Measurements from ENCODE around the gene CCDC12. TPM values are rescaled to one million over a fixed set of nuclear protein-coding genes. Genes with fewer than 3 reads are reported as not detected.

Gene CCDC12
- total and polyA plus RNA-seq, 9 of the 15 experiments (the other 6 are each of a cell fraction or from before 2014, with no cell fraction given) = 8.9 to 201 (median 86.9) TPM

DNA sequence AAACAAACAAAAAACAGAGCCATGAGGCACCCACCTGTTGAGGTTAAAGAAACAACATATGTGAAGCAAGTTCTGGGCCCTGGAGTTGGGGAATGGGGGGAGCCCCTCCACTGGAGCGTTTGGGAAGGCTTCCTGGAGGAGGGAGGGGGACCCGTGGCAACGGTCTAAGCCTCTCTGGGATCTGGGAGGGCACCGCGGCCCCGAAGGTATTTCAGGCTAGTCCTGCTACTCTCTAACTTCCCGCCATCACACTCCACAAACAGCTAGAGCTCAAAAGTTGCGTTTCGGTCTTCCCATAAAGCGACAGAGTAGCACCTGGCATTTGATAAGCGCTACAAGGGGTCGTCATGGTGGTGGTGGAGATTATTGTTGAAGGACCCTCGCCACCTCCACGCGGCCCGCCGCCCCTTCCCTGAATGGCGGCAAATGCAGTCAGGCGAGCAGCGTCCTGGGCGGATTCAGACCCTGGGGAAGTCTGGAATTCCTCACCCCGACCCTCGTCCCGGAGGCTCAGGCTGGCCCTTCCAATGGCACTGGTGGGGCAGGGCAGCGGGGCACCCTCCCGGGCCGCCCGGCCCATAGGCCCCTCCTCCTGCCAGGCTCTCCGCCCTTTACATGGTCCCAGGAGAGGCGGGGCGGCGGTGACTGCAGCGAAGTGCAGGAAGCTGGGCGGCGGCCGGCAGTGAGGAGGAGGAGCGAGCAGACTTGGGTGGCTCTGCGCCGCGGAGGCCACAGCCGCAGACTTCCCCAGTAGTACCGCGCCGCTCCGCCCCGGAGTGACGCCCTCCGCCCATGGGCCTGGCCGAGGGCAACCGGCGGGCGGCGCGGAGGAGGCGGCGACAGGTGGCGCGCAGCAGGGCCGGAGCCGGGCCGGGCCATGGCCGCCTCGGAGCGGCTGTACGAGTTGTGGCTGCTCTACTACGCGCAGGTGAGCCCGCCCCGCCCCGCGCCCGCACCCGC, 2.7 kb upstream of the CCDC12 start, which contains the start of gene NBEAL2 (continued):
- peak; percentile 88 for TF ChIP-seq CCNT2 (IDR thresholded peaks at IDR 0.05; ENCODE audit: borderline replicate concordance, extremely low read depth, insufficient read length, low read depth, low read length)
- TF ChIP-seq NELFE (IDR thresholded peaks at IDR 0.05; ENCODE audit: insufficient read depth, insufficient read length) = no peak
- TF ChIP-seq RBBP5 (IDR thresholded peaks at IDR 0.05; ENCODE audit: borderline replicate concordance, insufficient read depth, low read length, poor library complexity, severe bottlenecking) = peak; percentile 32
- peak; percentile 77 for TF ChIP-seq MYC (IDR thresholded peaks at IDR 0.05; ENCODE audit: low read depth, low read length)
- peak; percentile 80; the same call in 1 of the 2 replicates for TF ChIP-seq MYC (CRISPR knock-in tag; IDR thresholded peaks at IDR 0.05; ENCODE audit: borderline replicate concordance, low read depth)
- TF ChIP-seq, protein P1, sequence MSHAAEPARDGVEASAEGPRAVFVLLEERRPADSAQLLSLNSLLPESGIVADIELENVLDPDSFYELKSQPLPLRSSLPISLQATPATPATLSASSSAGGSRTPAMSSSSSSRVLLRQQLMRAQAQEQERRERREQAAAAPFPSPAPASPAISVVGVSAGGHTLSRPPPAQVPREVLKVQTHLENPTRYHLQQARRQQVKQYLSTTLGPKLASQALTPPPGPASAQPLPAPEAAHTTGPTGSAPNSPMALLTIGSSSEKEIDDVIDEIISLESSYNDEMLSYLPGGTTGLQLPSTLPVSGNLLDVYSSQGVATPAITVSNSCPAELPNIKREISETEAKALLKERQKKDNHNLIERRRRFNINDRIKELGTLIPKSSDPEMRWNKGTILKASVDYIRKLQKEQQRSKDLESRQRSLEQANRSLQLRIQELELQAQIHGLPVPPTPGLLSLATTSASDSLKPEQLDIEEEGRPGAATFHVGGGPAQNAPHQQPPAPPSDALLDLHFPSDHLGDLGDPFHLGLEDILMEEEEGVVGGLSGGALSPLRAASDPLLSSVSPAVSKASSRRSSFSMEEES (CRISPR knock-in tag; IDR thresholded peaks at IDR 0.05) = no peak
- TF ChIP-seq ZNF445 (CRISPR knock-in tag; IDR thresholded peaks at IDR 0.05; ENCODE audit: low read depth) = no peak
- TF ChIP-seq ESRRA (IDR thresholded peaks at IDR 0.05; ENCODE audit: borderline replicate concordance, low read depth) = peak; percentile 90; the same call in 1 of the 2 replicates
- peak; percentile 77 for TF ChIP-seq ERF (CRISPR knock-in tag; IDR thresholded peaks at IDR 0.05)
- 0 out of 2 replicates have a peak, but pooled peaks have one; percentile 39 for TF ChIP-seq GABPA (tag; conservative IDR thresholded peaks at IDR 0.05; ENCODE audit: low read depth)
- TF ChIP-seq MIER1 (IDR thresholded peaks at IDR 0.05; ENCODE audit: low read depth) = 0 out of 2 replicates have a peak, but pooled peaks have one; percentile 30
- TF ChIP-seq, protein P2, sequence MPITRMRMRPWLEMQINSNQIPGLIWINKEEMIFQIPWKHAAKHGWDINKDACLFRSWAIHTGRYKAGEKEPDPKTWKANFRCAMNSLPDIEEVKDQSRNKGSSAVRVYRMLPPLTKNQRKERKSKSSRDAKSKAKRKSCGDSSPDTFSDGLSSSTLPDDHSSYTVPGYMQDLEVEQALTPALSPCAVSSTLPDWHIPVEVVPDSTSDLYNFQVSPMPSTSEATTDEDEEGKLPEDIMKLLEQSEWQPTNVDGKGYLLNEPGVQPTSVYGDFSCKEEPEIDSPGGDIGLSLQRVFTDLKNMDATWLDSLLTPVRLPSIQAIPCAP (CRISPR knock-in tag; IDR thresholded peaks at IDR 0.05; ENCODE audit: borderline replicate concordance) = no peak
- 0 out of 2 replicates have a peak, but pooled peaks have one; percentile 46 for TF ChIP-seq ZNF75A (CRISPR knock-in tag; IDR thresholded peaks at IDR 0.05)
- TF ChIP-seq, protein P3, sequence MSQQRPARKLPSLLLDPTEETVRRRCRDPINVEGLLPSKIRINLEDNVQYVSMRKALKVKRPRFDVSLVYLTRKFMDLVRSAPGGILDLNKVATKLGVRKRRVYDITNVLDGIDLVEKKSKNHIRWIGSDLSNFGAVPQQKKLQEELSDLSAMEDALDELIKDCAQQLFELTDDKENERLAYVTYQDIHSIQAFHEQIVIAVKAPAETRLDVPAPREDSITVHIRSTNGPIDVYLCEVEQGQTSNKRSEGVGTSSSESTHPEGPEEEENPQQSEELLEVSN (IDR thresholded peaks at IDR 0.05; ENCODE audit: borderline replicate concordance in 1 of 2, extremely low read depth in 1 of 2, insufficient read depth in 1 of 2, insufficient read length in 1 of 2, low read depth in 1 of 2, low read length in 1 of 2, poor library complexity in 1 of 2, severe bottlenecking in 1 of 2) = peak; percentile 73 to 89
- TF ChIP-seq FOXA3 (CRISPR knock-in tag; conservative IDR thresholded peaks at IDR 0.05 in 1 of 2, IDR thresholded peaks at IDR 0.05 in 1 of 2) = no peak; a peak in 1 of 4 replicates
- peak; percentile 93 for TF ChIP-seq POLR2G (IDR thresholded peaks at IDR 0.05; ENCODE audit: low read depth, low read length)
- TF ChIP-seq CHD4 (IDR thresholded peaks at IDR 0.05; ENCODE audit: insufficient read depth, insufficient replicate concordance, low read depth, low read length, poor library complexity, severe bottlenecking) = peak; percentile 49
- peak; percentile 49 for TF ChIP-seq SETDB1 (IDR thresholded peaks at IDR 0.05; ENCODE audit: low read length)
- TF ChIP-seq E2F3 (CRISPR knock-in tag; IDR thresholded peaks at IDR 0.05) = peak; percentile 37; the same call in 1 of the 2 replicates
- TF ChIP-seq ATF1 (CRISPR knock-in tag; IDR thresholded peaks at IDR 0.05) = no peak
- TF ChIP-seq ATF1 (tag; IDR thresholded peaks at IDR 0.05) = peak; percentile 68
- TF ChIP-seq ZNF431 (CRISPR knock-in tag; IDR thresholded peaks at IDR 0.05) = peak; percentile 33; the same call in 1 of the 2 replicates
